ENCODE measurements around the gene VIPAS39.

The VIPAS39 gene

DNA sequence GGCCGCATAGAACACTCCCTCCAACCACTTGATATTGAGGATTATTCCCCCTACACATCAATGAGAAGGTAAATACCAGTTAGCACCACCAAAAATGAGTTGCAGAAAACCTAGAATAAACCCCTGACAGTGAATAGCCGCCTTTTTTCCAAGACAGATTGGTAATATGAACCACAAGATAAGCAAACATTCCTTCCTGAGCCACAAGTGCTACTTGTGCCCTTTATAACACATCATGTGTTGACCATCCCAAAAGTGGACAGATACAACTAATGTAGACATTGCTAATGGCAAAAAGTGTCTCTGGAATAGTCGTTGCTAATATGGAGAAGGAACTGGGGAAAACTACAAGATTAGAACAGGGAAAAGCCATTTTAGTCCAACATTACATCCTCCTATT, 51.3 kb downstream of the VIPAS39 start:
- peak; percentile 63 for DNase-seq (ENCODE audit: low read depth)

DNA sequence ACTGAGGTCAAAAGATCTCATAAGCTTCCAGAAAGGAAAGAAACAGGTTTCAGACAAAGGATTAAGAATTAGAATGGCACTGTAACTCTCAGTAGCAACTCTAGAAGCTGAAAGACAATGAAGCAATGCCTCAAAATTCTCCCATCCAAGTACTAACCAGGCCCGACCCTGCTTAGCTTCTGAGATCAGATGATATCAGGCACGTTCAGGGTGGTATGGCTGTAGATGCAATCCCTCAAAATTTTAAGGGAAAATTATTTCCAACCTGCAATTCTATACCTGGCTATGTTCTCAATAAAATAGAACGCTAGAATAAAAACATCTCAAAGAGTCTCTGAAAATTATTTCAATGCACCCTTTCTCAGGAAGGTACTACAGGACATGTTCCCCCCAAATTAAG, 53.6 kb downstream of the VIPAS39 start:
- DNase-seq (ENCODE audit: low read depth): no peak

DNA sequence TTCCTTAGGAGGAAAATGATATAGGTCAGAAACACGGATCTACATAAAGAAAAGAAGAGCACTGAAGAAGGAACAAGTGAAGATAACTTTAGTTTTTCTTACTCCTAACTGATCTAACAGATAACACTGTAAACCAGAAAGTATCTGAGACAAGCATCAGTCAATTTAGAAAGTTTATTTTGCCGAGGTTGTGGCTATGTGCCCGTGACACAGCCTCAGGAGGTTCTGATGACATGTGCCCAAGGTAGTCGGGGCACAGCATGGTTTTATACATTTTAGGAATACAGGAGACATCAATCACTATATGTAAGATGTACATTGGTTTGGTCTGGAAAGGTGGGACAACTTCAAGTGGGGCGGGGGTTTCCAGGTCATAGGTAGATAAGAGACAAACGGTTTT, 57.2 kb downstream of the VIPAS39 start:
- DNase-seq (ENCODE audit: low read depth): no peak

DNA sequence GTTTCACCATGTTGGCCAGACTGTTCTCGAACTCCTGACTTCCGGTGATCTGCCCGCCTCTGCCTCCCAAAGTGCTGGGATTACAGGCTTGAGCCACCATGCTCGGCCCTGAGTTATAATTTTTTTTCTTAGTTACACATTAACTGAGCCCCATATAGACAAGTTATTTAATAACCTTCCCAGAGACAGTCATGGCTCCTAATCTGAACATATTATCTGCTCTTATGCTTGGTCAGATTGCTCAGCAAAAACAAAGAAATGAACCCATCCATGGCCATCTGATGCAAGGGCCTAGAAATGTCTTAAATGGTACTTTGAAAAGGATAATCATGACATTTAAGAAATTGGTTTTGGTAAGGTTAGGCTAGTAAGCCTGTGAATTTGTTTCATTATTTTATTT, 67.2 kb downstream of the VIPAS39 start:
- no peak for DNase-seq (ENCODE audit: low read depth)

DNA sequence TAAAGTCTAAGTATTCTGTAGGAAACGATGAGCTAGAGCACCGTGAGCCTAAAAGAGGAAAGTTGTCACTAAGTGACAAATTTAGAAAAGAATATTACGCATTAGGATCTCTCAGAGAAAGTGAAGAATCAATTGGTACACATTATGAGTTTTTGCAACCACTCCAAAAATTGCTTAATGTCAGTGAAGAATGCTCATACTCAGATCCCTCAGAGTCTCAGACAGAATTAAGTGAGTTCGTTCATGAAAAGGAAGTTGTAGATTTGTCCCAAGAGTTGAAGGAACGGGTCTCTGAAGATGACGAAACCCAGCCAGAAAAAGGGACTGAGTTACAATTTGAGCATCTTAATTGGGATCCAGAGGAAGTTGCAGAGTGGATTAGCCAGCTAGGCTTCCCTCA, 78.7 kb downstream of the VIPAS39 start:
- DNase-seq (ENCODE audit: low read depth): no peak

DNA sequence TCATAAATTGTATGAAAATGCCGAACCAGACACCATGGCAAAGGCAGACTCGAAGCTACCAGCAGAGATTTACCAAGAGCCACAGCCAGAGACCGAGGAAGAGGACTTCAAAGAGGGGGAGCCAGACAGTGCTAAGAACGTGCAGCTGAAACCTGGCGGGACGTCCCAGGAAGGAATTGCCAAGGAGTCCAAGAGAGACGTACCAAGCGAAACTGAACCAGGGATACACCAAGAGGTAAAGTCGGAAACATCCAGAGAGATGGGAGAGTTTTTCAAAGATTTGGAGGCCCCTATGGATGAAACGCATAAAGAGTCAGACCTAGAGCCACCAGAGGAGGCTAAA, 79.9 kb downstream of the VIPAS39 start:
- DNase-seq (ENCODE audit: low read depth): no peak

DNA sequence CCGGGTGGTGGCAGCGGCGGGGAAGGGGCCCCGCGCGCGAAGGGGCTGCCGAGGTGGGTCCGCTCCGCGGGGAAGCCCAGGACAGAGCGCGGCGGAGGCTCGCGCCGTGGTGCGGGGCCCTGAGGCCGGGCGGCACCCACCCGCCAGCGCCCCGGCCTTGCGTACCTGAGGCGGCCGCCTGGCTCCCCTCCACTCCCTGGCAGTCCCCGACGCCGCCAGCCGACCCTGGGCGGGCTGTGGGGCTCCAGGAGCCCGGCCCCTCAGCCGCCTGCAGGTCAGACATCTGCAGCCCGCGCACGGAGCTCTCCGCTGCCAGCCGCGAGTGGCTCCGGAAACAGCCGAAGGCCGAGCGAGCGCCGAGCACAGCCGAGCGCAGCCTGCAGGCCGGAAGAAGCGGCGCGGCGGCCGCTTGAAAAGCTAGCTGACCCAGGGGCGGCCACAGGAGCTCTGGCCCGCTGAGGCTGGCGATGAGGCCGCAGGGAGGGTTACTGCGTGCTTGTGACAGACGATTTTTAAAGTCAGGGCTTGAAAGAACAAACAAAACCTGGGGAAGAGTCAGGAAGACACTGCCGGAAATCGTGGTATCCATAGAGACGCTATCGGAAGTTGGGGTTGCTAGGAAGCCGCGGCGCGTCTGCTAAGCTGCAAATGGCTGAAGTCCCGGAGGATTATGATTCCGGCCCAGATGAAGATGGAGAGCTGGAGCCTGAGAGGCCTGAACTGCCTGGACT, 80.5 kb downstream of the VIPAS39 start, which contains the start of the genes SAMD15 and TMED8:
Gene SAMD15 (plus strand): TSS at position 609 of the 731 bp plus-strand sequence. CDS start 40 bp downstream, at position 649.
Gene TMED8 (minus strand): TSS at position 324 of the 731 bp plus-strand sequence. CDS start 41 bp downstream, at position 283.
- peak; percentile 79 for DNase-seq (ENCODE audit: low read depth)

Measured in amniotic epithelial cell (primary cell).